D721Med (cell line): ENCODE measurements around the gene KRI1.

Source experiments
- DNase-seq: peaks from one replicate; pipeline ENCODE4 v3.0.0; 2011; ENCODE audit warnings: low spot score; ENCODE audit not compliant: insufficient read length
- FAIRE-seq: peaks from 2 replicates; lab custom pipeline; 2011; peaks lifted over from hg19 to GRCh38; lab: Jason Lieb, UNC
- CTCF ChIP-seq: IDR thresholded peaks from 2 replicates; pipeline ENCODE4 v1.5.1; 2012; ENCODE audit warnings: mild to moderate bottlenecking, control low read depth; ENCODE audit not compliant: insufficient read depth; ENCODE audit errors: missing control alignments

Gene KRI1

GRCh38 chr19:10510301-10510802, 55.5 kb downstream of the KRI1 start:
- peak; percentile 50 for TF ChIP-seq CTCF
- FAIRE-seq (no peak), DNase-seq (no peak)

GRCh38 chr19:10508707-10509106, 57.1 kb downstream of the KRI1 start:
- TF ChIP-seq CTCF, result no peak
- no peak for FAIRE-seq
- no peak for DNase-seq

- FAIRE-seq (no peak), DNase-seq (no peak)
- no peak for TF ChIP-seq CTCF
These were observed 57.8 kb downstream of the KRI1 start for GRCh38 chr19:10508036-10508435.

- peak; percentile 35 for TF ChIP-seq CTCF
- DNase-seq (no peak), FAIRE-seq (no peak)
These were observed 60.1 kb downstream of the KRI1 start for GRCh38 chr19:10505583-10506229.
